GM21390 (cell line): Measurements from ENCODE around the gene MUSK.
"Not testable (repeated sequence)": the region's sequence is repeated elsewhere in the genome, so short reads cannot be mapped to it uniquely, and the experiment has no call there.

Experiments
- ATAC-seq: cut with Tn5 transposase; IDR thresholded peaks from one replicate; pipeline ENCODE4 v1.9.1; 2021; ENCODE audit not compliant: unreplicated experiment

MUSK gene

DNA sequence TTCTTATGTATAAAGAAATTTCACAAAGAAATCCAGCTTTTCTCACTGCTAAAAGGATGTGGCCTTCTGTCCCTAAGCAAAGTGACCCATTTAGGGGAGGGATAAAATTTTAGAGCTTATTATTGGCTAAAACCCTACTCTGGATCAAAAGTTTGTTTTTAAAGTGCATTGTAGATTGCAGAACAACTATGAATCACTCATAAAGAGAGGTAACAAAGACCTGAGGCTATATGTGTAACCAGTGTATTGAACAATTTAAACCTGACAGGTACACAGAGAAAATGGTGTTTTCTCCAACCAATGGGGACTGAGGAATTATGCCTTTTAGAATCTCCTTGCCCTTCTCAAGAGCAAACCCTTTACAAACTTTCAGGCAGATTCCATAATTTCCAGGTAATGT is 86.6 kb downstream of the MUSK start:
- ATAC-seq = no peak

DNA sequence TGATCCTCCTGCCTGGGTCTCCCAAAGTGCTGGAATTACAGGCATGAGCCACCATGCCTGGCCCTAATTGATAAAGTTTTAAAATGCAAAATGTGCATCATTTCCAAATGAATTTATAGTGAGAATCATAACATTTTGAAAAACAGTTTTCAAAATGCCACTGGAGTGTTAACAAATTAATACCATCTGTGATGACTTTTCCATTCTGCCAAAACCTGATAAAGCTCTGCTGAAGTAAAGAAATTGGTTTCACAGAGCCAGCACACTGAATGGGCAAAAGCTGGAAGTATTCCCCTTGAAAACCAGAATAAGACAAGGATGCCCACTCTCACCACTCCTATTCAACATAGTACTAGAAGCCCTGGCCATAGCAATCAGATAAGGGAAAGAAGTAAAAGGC is 89.6 kb downstream of the MUSK start:
- no peak for ATAC-seq

DNA sequence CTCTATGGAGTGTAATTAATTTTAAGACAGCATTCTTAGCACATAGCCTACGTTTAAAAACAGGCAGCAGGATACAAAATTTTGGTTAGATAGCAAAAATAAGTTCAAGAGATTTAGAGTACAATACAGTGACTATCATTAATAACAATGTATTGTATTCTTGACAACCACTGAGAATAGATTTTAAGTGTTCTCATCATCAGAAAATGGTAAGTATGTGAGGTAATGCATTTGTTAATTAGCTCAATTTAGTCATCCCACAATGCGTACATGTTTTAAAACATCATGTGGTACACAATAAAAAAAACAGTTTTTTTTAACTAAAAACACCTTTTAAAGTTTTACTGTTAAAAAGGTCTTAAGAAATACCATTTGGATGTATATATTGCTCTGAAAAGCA is 94.2 kb downstream of the MUSK start:
- no peak for ATAC-seq

DNA sequence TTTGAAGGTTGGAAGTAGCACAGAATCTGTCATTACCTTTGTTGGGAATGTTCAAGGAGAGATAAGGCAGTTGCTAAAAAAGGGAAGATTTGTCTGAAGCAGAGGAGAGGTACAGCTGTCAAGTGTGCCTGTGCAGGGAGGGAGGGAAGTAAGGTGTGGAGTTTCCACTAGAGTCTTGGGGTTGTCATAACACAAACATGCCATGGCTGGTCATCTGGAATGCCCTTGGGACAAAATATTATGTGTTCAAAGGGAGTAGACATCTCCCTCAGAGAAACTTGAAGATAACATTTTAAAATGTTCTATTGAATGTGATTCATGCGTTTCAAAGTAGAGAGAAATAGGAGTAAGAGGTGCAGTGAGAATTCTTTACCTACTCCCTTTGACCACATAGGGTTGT is 95.0 kb downstream of the MUSK start:
- ATAC-seq = no peak

DNA sequence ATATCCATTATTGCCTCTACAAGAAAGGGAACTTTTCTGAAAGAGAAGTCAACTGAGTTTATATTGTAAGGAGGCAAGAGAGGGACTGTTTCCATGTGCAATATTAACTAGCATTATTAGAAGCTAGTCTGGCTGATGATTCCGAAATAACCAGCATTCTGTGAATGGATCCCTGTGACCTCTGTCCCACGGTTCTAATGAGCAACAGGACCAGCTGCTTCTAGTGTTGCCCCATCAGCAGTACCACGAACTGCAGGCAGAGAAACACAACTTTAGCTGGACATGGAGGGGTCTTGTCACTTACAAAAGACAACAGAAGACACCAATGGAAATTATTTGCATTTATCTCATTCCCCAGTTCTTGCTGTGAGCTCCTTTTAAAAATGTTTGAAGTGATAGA is 95.4 kb downstream of the MUSK start:
- ATAC-seq = no peak

DNA sequence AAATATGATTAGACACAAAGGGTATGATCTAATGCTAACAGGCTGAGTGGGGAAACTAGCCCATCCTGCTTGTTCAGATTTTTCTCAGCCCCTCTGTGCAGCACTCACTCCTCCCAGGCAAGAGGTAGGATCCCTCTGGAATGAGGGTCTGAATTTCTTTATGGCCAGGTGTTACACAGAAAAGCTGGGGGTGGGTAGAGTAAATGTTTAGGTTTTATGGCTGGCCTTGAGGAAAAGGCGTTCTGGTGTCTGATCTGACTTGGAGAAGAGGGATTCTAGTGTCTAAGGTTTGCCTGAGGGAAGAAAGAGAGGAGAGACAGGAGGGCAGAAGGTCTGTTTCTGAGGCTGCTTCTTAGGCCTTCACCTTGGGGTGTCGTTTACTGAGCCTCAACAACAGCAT is 97.3 kb downstream of the MUSK start:
- no peak for ATAC-seq

DNA sequence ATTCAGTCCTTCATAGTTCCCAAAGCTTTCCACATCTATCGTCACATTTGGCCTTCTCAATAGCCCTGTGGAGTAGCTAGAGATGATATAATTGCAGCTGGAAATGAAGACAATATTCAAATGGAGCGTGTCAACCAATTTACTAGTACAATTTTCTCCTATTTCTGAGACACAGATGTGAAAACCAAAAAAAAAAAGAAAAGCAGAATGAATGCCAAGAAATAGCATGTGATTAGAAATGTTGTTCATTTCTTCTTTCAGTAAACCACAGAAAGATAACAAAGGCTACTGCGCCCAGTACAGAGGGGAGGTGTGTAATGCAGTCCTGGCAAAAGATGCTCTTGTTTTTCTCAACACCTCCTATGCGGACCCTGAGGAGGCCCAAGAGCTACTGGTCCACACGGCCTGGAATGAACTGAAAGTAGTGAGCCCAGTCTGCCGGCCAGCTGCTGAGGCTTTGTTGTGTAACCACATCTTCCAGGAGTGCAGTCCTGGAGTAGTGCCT is 99.0 kb downstream of the MUSK start:
- ATAC-seq = no peak

DNA sequence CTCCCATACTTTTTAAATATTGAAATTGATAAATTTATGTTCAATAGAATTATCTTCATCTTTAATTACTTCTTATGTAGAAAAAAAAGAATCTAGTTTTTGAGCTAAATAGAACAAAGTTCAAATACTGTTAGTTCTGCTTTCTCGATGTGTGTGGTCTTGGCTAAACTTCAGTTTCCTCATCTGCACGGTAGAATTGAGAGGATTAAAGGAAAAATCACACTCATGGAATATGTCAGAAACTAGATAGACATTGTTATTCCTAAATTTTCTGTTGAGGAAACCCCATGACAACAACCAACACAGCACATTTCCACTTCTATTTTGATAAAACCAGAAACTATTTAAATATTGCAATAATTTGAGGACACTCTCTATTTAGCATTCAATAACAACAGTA is 100.3 kb downstream of the MUSK start:
- no peak for ATAC-seq

DNA sequence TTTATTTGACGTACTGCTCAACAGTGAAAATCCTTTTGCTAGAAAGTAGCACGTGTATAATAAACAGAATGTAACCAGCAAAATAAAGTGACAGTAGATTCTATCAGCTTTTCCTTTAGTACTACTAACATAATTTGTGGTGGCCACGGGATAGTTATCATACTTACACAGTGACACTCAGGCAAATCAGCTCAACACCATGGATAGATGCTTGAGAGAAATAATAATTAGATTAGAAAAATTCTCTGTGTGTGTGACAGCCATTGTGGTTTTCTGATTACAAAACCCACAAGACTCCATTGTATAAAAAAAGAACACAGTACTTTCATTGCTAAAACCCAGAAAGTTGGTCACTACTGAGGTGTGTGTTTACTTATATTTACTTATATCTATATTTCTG is 101.1 kb downstream of the MUSK start:
- no peak for ATAC-seq

DNA sequence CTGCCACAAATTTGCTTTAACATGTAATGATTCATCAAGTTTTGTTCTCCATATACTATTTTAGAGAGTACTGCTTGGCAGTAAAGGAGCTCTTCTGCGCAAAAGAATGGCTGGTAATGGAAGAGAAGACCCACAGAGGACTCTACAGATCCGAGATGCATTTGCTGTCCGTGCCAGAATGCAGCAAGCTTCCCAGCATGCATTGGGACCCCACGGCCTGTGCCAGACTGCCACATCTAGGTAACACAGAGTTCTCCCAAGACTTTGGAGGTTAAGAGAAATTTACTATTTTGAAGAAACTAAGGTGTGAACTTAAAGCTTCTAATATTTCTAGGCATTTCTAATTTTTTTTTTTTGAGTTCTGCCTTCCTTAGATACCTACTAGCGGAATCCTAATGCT is 107.1 kb downstream of the MUSK start:
- no peak for ATAC-seq

DNA sequence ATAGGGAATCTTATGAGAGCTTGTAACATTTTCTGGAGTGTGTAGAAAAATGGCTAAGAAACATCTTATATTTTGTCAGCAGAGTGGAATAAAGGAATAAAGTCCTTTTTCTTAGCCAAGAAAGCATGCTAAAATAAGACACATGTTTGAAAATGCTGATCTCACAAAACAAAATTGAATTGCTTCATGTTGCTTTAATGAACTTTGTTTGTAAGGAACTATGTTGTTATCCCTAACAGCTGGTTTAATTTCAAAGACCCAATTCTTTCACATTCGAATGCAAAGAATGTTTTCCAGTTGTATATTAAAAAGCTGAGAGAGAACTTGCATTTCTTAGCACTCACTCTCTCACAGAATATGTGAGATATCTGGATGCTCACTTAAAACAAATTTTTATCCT is 107.6 kb downstream of the MUSK start:
- no peak for ATAC-seq

DNA sequence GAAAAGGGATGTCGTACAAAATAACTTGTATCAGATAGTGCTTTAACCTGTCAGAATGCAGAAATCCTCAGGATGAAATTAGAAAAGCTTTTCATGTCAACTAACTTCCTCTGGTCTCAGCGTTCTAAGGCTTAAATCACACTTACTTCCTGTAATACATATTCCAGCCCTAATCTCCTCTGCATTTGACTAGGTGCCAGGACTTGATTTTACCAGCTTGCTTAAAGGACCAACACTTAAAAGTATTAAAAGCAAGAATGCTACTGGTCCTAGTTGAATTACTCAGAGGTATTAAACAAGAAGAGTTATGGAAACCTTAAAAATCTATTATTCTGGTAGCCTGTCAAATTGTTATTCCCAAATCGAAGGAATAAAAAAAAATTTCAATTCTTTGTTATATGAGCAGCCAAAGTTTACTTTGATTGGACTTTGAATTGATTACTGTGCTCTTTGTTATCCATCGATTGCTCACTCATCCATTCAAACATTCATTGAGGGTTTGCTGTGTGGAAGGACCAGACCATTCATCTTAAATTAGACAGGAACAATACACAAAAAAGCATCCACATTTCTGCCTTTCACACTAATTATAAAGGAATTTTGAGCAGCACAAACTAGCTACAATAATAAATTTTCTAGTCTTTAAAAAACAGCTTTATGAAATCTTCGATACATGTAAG is 108.7 kb downstream of the MUSK start:
- no peak for ATAC-seq

DNA sequence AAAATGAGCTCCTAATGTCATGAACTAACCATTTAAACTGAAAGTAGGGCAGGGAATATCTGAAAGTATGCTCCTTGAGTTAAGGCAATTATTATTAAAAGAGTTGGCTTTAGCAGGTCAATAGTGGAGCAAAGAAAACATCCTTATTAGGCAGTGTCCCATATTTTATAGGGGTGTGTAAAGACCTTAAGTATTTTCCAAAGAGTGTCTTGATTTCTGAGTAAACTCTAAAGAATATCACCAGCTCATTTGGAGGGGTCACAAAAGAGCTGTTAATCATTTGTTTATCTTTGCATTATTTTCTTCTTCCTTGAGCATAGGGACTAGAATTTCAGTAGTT is 109.3 kb downstream of the MUSK start:
- ATAC-seq = no peak

DNA sequence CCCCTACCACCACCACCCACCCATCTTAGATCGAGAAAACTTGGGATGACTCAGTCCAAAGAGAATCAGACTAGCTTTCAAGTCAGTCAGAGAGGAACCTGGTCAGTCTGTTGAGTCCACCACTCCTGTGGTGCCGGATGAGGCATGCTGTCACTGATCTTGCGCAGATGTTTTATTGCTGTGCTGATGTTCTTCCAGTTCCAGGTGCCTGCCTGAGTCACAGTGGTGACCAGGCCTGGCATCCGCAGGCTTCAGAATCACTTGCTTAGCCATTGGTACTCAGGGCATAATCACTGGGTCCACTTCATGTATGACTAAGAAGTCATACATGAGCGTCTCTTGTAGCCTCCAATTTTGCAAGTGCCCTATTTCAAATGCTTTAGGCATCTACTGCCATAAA is 114.1 kb downstream of the MUSK start:
- no peak for ATAC-seq

DNA sequence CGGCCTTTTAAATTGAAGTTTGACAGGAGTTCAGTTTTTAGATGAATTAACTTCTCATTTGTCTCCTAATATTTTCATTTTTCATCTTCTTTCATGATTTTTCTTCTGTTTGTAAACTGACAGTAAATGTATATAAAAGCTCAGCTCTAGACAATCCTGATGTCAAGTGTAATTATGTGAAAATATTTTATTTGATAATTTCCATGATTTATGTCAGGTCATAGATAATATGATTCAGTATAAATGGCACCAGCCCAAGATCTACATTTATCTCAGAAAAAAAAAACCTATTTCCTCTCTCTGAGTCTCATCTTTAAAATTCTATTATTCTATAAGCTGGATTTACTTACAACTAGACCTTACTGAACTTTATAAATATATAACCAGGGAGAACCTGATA is 115.7 kb downstream of the MUSK start:
- no peak for ATAC-seq

DNA sequence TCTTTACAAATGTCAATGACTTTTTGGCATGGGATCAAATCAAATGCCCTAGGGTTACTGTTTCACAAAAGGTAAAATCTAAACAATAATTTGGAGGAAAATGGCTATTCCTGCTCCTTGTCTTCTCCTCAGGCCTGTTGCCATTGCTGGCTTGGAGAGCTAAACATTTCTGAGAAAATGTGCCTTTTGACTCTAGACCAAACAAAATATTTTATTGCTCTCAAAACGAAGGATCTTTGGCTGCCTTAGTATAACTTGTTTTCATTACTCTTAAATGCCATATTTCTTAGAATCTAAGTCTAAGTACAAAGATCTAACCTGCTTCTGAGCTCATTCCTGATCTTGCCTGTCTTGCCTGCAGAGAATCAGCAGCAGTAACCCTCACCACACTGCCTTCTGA is 116.6 kb downstream of the MUSK start:
- ATAC-seq = no peak

DNA sequence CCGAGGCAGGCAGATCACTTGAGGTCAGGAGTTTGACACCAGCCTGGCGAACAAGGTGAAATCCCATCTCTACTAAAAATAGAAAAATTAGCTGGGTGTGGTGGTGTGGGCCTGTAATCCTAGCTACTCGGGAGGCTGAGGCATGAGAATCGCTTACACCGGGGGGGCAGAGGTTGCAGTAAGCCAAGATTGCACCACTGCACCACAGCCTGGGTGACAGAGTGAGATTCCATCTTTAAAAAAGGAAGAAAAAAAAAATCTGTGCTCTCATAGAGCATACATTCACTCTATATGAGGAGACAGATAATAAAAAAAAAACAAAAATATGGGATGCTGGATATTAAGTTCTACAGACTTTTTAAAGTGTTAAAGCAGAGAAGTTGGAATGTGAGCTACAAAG is 119.8 kb downstream of the MUSK start:
- ATAC-seq = not testable (repeated sequence)

DNA sequence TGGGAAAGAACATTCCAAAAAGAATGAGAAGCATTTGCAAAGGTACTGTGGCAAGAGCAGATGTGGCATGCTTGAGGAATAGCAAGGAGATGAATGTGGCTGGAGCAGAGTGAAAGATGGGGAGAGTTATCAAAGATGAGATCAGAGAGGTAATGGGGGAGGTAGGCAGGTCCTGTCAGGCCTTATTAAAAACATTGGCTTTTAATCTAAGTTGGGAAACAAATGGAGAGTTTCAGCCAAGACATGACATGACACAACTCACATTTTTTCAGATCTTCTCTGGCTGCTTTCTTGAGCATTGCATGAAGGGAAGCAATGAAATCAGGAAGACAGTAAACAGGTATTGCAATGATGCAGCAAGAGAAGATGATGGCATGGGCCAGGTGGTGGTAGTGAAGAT is 120.3 kb downstream of the MUSK start:
- no peak for ATAC-seq

DNA sequence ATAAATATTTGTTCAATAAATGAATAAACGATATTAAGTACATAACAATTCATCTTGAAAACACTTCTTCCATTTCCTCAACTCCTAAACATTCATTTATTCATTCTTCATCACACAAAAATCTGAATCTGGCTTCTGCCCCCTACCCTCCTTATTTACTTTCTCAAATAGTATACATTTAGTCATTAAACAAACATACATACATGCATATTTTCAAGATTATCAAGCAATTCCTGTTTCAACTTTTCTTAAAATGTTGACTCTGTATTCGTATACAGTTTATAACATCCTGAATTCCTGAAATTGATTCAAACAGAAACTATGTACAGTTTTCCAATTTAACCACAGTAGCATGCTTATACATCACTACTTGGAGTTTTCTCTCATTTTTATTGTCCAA is 129.0 kb downstream of the MUSK start:
- ATAC-seq = no peak

DNA sequence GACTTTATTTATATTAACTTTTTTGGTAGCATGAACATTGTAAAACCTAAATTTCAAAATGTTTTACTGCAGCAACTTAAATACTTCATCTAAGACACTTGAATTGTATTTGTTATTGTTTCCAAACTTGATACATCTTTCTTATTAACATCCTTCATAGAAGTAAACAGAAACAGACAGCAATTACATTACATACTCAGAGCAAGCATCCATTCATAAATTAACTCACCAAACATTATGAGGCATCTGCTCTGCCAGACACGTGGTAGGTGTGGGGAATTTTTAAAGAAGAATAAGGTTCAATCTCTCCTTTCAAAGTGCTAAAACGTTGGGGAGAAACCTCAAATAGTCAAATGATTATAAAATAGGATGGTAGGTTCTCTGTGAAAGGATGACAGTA is 130.8 kb downstream of the MUSK start:
- ATAC-seq = no peak

DNA sequence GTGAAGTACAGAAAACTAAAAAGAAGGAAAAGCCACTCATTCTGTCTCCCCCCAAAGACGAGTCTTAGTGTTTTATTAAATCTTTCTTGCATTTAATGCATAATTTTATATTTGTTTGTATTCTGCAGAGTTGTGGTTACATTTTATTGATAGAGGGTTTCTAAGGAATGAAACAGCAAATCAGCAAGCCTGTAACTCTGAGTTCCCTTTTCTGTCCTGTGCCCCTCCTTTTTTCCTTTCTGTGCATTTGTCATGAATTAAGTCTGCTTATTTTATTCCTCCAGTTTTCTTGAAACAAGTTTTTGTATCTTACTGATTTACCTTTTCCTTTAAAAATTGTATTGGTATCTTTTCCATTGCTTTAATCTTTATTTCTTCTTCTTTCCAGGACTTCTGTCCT is 132.8 kb downstream of the MUSK start:
- ATAC-seq = no peak

DNA sequence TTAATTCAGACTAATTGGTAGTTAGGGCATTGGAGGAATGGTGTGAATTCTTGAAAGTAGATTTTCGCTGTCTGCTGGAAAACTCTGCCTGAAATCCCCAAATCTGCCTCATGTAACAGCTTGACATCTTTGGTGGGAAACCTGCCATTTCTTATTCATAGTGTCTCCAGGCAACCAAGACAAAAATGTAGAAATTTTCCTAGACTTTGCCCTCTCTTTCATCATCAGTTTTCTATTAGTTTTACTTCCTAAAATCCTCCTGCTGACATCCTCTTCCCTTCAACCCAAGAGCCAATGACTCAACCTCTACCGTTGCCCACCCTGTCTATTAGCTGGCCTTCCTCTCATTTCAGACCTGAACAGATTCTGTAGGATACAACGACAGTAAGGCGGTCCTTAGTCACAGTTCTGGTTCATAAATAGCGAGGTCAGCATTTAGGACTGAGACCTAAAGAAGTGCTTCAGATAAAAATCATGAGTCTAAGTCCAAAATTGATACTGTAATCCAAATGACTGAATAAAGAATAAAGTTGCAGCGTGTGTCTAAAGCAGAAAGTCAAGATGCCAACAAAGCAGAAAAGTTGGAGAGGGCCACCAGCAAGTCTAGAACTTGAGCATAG is 133.9 kb downstream of the MUSK start:
- no peak for ATAC-seq

DNA sequence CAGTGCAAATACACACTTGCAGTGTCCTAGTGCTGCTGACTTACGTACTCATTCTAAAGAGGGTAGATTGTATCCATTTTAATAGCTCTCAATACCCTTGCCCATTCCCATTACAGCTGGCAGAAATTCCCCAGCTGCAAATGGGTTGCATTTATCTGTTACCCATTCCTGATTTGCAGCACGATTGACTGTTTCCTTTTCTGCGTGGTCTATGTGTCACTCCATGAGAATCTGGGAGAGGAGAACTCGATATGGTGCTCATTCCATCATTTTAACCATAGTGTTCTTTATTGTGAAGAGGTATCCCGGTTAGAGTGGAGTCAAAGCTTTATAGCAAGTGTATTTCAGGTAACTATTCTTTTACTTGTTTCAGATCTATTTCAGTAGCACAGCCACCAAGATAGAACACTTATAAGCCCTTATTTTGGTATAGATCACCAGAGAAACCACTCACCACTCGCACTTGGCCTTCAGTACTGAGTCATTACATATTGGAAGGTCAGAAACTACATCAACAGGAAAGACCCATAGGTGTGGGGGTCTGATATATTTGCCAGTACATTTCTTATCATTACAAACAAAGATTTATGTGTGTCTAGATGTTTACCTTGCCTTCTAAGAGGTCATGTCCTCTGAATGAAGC is 139.5 kb downstream of the MUSK start:
- ATAC-seq = peak; percentile 84
